Activated T-helper 1 cell treated with anti-CD3 and anti-CD28 coated beads, Interleukin-2, amount 50 U/mL, for 16 hours (primary cell): ENCODE measurements around the gene LYPD5.
"Not testable (repeated sequence)": the region's sequence is repeated elsewhere in the genome, so short reads cannot be mapped to it uniquely, and the experiment has no call there.

Source experiments
- DNase-seq, 2 donors: peaks; one replicate each; pipeline ENCODE4 v3.0.0-alpha.2; 2020; ENCODE audit warnings: low read depth in 1 of 2, low spot score in 1 of 2

Gene LYPD5, protein sequence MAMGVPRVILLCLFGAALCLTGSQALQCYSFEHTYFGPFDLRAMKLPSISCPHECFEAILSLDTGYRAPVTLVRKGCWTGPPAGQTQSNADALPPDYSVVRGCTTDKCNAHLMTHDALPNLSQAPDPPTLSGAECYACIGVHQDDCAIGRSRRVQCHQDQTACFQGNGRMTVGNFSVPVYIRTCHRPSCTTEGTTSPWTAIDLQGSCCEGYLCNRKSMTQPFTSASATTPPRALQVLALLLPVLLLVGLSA

DNA sequence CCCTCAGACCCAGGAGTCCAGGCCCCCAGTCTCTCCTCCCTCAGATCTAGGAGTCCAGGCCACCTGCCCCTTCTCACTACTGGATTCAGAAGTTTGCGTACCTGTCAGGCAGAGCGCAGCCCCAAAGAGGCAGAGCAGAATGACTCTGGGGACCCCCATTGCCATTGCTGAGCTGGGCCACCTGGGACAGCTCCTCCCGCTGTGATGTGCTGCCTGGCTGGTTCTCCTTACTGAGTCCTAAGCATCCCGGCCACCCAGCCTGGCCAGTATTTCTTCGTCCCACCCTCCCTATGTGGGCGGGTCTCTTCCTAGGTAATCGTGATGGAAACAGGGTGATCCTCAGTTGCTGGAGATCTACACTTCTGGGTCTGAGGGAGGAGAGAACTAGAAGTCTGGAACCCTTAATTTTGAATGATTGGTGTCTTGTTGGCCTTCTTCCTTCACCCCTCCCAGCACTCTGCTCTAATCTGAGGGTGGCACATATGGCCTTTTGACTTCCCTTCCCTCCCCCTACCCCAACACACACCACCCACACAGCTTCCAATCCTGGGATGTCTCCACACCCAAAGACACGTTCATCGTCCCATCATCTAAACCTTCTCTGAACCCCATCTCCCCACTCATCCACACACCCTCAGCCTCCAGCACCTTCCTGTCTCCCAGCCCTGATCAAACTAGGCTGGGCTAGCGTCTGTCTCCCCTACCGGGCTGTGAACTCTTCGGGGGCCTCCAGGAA lies at the start of gene LYPD5:
Gene LYPD5 (minus strand): TSS at position 232 of the 736 bp plus-strand sequence. CDS start 67 bp downstream, at position 165.
- DNase-seq = no peak

DNA sequence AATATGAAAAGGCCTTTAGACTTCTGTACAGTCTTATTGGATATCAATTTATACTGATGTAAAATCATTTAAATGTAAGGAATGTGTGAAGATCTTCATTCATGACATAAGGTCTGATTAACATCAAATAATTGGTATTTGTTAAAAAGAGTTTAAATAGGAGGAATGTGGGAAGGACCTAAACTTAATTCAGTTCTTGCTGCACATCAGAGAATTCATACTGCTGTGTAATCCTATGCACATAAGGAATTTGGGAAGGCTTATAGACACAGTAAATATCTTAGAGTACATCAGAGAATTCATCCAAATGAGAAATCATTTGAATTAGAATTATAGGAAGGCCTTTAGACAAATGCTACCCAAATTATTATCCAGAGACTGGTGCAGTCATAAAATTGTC lies 46.6 kb upstream of the LYPD5 start:
- no peak for DNase-seq

DNA sequence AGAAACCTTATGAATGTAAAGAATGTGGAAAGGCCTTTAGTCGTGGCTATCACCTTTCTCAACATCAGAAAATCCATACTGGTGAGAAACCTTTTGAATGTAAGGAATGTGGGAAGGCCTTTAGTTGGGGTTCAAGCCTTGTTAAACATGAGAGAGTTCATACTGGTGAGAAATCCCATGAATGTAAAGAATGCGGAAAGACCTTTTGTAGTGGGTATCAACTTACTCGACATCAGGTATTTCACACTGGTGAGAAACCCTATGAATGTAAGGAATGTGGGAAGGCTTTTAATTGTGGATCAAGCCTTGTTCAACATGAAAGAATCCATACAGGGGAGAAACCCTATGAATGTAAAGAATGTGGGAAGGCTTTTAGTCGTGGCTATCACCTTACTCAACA lies 45.6 kb upstream of the LYPD5 start:
- DNase-seq = no peak

DNA sequence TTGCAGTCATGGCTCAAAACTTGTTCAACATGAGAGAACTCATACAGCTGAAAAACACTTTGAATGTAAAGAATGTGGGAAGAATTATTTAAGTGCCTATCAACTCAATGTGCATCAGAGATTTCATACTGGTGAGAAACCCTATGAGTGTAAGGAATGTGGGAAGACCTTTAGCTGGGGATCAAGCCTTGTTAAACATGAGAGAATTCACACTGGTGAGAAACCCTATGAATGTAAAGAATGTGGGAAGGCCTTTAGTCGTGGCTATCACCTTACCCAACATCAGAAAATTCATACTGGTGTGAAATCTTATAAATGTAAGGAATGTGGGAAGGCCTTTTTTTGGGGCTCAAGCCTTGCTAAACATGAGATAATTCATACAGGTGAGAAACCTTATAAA lies 45.0 kb upstream of the LYPD5 start:
- no peak for DNase-seq

DNA sequence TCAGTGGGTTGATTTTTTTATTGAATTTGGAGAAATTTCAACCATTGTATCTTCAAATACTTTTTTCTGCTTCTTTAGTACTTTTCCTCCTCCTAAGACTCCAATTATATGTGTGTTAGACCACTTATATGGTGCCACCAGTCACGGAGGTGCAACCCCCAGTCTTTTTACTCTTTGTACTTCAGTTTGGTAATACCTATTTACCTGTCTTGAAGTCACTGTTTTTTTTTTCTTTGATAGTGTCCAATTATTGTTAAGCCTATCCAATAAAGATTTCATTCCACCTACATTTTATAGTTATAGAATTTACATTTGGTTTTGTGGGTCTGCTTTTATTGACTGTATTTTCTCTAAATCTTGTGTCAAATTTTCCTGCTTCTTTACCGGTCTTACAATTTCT lies 39.8 kb upstream of the LYPD5 start:
- no peak for DNase-seq

DNA sequence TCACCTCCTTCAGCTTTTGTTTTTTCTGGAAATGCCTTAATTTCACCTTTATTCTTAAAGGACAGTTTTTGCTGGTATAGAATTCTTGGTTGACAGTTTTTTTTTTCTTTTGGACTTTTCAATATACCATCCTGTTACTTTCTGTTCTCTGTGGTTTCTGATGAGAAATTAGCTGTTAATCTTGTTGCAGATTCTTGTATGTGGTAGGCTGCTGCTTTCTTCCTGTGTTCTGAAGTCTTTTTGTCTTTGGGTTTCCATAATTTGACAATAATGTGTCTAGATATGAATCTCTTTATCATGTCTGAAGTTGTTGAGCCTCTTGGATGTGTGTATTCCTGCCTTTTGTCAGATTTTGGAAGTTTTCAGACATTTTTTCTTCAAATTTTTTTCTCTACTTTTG lies 36.9 kb upstream of the LYPD5 start:
- DNase-seq = no peak

DNA sequence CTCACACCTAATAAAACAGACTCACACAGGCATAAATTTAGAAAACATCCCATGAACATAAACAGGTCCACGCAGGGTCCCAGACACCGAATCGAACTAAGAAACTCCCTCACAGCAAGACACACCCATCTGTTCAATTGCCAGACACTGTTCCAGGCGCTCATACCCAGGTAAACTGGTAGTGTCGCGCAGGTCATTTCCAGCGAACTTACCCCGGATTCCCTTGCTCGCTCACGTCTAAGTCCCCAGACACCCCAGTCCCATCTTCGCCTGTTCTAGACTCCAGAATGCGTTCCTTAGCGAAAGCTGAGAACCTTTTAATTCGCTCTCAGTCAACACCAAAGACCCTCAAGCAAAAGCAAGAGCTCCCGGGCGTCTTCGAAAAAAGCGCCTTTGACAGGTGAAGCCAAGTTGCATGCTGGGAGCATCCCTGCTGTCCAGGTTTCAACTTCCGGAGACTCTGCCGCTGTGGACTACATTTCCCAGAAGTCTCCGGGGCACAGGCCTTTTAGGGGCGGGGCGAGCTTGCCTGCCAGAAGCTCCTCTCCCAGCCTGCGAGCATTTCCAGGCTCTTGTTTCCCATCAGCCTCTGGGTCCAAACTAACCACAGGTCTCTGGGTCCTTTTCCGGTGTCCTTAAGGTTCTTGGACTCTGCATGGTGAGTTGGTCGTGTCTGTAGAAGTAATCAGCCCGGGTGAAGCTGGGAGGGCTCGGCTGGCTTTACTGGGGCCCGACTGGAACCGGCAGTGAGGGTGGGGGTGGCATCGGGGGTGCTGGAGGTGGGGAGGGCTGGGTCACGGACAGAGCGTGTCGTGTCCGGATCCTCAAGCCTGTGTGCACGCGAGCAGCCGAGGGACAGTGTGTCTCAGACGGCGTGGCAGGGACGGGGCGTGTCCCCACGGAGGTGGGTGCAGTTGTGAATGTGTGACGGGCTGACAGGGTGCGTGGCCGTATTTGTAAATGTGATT lies 24.8 kb upstream of the LYPD5 start, which contains the start of gene ZNF283:
Gene ZNF283 (plus strand): TSS at position 535 of the 968 bp plus-strand sequence. CDS start 6,184 bp downstream, outside the sequence.
- peak; percentile 52 to 71 for DNase-seq

DNA sequence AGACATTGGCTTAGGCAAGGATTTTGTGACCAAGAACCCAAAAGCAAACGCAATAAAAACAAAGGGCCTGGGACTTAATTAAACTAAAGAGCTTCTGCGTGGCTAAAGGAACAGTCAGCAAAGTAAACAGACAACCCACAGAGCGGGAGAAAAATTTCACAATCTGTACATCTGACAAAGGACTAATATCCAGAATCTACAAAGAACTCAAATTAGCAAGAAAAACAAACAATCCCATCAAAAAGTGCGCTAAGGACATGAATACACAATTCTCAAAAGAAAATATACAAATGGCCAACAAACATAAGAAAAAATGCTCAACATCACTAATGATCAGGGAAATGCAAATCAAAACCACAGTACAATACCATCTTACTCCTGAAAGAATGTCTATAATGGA lies 22.3 kb upstream of the LYPD5 start:
- not testable (repeated sequence) for DNase-seq

DNA sequence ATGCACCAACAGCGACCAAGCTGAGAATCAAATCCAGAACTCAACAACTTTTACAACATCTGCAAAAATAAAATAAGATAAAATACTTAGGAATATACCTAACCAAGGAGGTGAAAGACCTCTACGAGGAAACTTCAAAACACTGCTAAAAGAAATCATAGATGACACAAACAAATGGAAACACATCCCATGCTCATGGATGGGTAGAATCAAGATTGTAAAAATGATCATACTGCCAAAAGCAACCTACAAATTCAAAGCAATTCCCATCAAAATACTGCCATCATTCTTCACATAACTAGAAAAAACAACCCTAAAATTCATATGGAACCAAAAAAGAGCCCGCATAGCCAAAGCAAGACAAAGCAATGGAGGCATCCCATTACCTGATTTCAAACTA lies 21.6 kb upstream of the LYPD5 start:
- DNase-seq = not testable (repeated sequence)

DNA sequence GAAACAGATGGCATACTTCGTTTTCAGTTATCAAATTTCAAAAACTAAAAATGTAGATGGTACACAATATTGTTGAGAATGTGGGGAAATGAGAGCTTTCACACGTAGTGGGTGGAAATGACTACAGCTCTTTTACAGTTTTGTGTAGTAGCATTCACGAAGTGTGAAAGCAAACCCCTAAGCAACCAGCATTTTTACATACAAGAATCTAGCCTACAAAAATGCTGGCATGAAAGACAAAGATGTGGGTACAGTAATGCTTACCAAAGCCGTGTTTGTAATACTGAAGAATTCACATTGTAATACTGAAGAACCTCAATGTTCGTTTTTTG lies 18.6 kb upstream of the LYPD5 start:
- DNase-seq = no peak

DNA sequence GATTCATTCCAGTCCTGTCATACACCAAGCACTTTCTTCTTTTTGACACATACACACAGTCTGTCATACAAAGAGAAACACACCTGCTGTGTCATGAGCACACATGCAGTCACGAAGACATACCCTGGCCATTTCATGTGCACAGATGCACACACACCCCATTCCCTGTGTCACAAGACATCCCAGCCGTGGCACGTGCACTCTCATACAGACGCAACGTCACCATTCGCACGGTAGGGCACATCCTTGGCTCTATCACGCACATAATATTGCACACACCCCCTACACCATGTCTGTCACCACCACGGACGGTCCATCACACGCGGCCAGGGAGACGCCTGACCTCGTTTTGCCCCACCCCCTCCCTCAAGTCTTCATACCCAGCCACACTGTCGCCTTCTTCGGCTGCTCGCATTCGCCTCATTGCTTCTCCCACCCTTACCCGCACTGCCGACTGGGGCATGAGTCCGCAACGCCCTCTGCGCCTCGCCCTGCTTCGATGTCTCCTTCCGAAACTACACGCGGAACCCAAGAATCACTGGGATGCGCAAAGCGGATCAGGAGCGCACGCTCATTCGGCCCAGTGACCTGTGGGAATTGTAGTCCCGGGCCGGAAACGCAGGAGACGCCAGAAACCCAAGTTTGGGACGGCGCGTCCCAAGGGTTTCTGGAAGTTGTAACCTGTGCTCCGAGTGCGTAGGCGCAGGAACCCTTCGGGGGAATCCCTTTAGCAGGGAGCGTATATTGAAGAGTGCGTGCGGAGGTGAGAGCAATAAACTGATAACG lies 18.0 kb upstream of the LYPD5 start:
- no peak for DNase-seq

DNA sequence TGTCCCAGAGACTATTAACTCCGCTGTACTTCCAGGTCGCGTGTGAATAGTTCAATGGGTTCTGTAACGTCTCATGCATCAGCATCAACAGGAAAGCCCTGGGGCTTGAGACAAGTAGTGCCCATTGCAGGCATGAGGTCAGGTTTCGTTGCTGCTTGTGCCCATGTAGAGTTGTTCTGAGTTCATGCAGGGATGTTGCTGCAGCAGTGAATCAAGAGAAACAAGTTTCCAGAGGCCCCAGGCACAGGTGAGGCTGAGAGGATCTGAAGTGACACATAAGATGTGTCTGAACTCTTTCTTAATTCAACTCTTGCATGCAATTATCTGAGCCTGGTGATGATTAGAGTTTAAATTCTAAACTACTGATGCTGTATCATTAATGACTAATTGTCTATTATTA lies 16.3 kb upstream of the LYPD5 start:
- no peak for DNase-seq

DNA sequence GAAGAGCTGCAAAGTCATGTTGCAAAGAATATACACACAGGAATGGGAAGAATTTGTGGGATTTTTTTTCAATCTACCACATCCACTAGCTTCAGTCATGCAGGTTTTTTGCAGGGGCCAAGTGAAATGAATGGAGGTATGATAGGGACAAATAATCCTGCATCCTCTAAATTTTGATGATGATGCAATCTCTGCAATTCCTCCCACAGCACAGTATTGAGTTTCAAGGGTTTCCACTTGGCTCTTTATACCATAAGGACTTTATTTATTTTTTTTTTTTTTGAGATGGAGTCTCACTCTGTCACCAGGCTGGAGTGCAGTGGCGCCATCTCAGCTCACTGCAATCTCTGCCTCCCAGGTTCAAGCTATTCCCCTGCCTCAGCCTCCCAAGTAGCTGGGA lies 15.2 kb upstream of the LYPD5 start:
- not testable (repeated sequence) for DNase-seq

DNA sequence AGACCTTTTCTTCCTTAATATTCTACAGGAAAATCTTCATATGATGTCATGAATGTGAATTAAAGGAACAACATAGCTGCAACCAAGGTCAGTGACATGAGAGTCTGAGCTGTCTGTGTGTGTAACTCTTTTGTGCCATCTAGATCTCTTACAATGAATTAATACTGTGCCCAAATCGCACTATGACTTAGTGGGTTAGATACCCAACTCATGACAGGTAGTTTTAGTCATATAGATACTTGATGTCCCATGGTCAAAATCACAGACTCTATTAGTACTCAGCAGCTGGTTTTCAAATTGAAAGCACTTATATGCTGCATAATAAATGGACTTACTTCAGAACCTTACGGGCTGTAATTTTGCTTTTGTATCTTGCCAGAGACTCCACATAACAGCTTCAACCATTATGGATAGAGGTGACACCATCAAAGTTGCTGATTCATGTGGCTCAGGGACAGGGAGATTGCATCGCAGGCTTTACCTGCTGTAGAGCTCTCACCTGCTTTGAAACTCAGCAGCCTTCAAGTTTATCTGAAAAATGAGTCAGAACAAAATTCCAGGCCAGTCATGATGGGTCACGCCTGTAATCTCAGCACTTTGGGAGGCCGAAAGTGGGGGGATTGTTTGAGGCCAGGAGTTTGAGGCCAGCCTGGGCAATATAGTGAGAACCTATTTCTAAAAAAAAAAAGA lies 12.6 kb upstream of the LYPD5 start:
- DNase-seq = no peak

DNA sequence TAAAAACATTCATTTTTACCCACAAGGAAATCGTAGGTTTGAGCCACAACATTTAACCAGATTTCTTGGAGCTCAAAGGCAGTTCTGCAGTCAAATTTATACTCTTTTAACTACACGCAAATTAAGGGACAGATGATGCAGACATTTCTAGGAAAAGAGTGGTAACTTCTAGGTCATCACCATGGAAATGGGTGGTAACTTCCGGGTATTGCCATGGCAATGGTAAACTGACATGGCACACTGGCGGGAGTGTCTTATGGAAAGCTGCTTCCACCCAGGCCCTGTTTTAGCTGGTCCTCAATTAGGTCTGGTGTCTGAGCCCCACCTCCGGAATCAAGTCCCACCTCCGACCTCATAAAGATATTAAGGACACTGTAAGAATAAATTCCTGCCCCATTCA lies 10.4 kb upstream of the LYPD5 start:
- DNase-seq = no peak

DNA sequence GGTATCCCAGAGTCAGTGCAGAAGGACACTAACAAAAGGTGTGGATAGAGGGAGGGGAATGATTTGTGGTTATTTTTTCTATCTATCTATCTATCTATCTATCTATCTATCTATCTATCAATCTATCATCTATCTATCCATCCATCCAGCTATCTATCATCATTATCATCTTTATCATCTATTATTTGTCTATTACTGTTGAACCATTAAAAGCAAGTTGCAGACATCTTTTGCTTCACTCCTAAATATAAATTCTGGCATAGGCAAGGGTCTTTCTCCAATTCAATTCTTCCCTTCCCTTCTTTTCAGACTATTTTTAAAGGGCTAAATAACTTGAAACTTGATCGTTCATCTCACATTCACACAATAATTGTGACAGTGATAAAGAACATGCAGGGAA lies 10.0 kb upstream of the LYPD5 start:
- DNase-seq = no peak

DNA sequence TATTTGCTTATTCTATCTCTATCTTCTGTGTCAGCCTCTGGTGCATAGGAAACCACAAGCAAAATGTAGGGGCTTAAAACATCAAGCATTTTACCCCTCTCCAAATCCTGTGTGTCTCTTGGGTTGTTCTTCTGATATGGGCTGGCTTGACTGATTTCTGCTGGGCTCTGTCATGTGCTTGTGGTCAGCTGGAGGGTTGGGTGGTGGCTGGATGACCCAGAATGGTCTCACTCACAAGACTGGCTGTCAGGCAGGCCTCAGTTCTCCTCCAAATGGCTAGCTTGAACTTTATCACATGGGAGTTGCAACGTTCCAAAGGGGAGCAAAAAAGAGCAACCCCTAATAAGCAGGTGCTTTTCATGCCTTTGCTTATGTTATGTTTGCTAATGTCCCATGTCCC lies 9.6 kb upstream of the LYPD5 start:
- DNase-seq = no peak

DNA sequence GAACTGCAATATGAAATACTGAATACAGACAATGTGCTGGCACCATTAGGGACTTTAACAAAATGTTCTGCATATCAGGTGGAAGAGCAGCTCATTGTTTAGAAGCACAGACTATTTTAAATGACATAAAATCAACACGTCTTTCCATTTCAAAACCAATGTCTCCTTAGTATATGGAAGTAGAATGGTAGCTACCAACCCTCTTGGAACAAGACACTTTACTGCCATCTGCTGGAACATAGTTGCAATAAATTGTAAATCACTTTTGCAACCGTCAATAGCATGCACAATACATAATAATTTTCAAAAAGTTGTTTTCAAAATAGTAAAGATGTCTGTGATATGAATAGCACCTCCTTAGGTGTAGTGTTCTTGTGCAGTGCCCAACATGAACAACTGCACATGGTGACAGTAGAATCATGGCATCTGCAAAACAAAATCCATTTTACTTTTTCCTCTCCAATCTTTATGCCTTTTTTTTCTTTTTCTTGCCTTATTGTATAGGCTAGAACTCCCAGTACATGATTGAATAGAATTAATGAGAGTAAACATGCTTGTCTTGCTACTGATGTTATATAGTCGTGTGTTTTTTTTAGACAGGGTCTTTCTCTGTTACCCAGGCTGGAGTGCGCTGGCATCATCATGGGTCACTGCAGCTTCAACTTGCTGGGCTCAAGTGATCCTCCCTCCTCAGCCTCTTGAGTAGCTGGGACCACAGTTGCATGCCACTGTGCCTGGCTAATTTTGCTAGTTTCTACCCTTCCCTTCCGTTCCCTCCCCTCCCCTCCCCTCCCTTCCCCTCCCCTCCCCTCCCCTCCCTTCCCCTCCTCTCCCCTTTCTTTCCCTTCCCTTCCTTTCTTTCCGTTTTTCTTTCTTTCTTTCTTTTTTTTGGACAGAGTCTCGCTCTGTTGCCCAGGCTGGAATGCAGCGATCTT lies 7.8 kb upstream of the LYPD5 start:
- DNase-seq = no peak

DNA sequence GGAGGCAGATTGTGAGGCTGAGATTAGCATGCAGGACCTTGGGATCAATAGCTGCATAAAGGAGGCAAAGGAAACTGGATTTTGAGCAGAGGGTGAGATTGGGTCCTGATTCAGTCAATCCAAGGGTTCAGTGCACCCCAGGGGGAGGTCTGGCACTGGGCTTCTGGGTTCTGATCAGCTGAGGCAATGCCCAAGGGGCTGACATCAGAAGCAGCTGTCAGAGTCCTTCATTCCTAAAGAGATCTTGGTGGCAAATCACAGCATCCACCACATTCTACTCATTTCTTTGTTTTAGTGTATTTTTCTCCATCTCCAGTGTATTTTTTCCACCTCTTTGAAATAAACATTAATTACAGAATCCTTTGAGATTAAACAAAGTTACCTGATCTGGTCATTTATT lies 5.4 kb upstream of the LYPD5 start:
- DNase-seq = no peak
